GM03348 (cell line): Measurements from ENCODE around the gene DLG1.

ENCODE experiments used
- DNase-seq: peaks from one replicate; pipeline ENCODE4 v3.0.0; 2012; ENCODE audit warnings: low spot score

The DLG1 gene

GRCh38 chr3:197173620-197174019 is 124.8 kb downstream of the DLG1 start:
- DNase-seq, result no peak

- no peak for DNase-seq
Observed at GRCh38 chr3:197171481-197172067, 126.8 kb downstream of the DLG1 start.

- no peak for DNase-seq
Observed at GRCh38 chr3:197169028-197169427, 129.4 kb downstream of the DLG1 start.

GRCh38 chr3:197168606-197169005 is 129.8 kb downstream of the DLG1 start:
- peak; percentile 17 for DNase-seq

GRCh38 chr3:197168063-197168462 is 130.3 kb downstream of the DLG1 start:
- no peak for DNase-seq

GRCh38 chr3:197167549-197167948 is 130.9 kb downstream of the DLG1 start:
- DNase-seq, result no peak

GRCh38 chr3:197165890-197166289 is 132.5 kb downstream of the DLG1 start:
- no peak for DNase-seq

GRCh38 chr3:197155046-197155445 is 143.4 kb downstream of the DLG1 start:
- DNase-seq, result no peak

- peak; percentile 9 for DNase-seq
Observed at GRCh38 chr3:197151580-197151979, 146.8 kb downstream of the DLG1 start.

- no peak for DNase-seq
Observed at GRCh38 chr3:197149528-197149927, 148.9 kb downstream of the DLG1 start.

GRCh38 chr3:197144188-197144587 is 154.2 kb downstream of the DLG1 start:
- no peak for DNase-seq

- no peak for DNase-seq
Observed at GRCh38 chr3:197139586-197139985, 158.8 kb downstream of the DLG1 start.

GRCh38 chr3:197137751-197138150 is 160.7 kb downstream of the DLG1 start:
- DNase-seq, result no peak

- DNase-seq, result no peak
Observed at GRCh38 chr3:197136744-197137143, 161.7 kb downstream of the DLG1 start.

- DNase-seq, result no peak
Observed at GRCh38 chr3:197135212-197135611, 163.2 kb downstream of the DLG1 start.

GRCh38 chr3:197132916-197133530 is 165.4 kb downstream of the DLG1 start:
- DNase-seq, result no peak

- DNase-seq, result peak; percentile 35
Observed at GRCh38 chr3:197125636-197126035, 172.8 kb downstream of the DLG1 start.

- DNase-seq, result no peak
Observed at GRCh38 chr3:197124713-197125112, 173.7 kb downstream of the DLG1 start.

GRCh38 chr3:197122394-197122793 is 176.0 kb downstream of the DLG1 start:
- DNase-seq, result no peak

GRCh38 chr3:197117114-197117513 is 181.3 kb downstream of the DLG1 start:
- no peak for DNase-seq

- no peak for DNase-seq
Observed at GRCh38 chr3:197114007-197114406, 184.4 kb downstream of the DLG1 start.

GRCh38 chr3:197111685-197112084 is 186.7 kb downstream of the DLG1 start:
- no peak for DNase-seq

GRCh38 chr3:197105786-197106185 is 192.6 kb downstream of the DLG1 start:
- DNase-seq, result no peak

GRCh38 chr3:197104738-197105137 is 193.7 kb downstream of the DLG1 start:
- DNase-seq, result no peak
